Stimulated activated CD4-positive, alpha-beta T cell treated with anti-CD3 and anti-CD28 coated beads, Interleukin-4, amount 100 ng/mL, for 24 hours (primary cell): ENCODE results near the gene PDE3A.
"Not testable (repeated sequence)": the region's sequence is repeated elsewhere in the genome, so short reads cannot be mapped to it uniquely, and the experiment has no call there.

Experiments used
- DNase-seq: peaks from one replicate; pipeline ENCODE4 v3.0.0-alpha.2; 2020

The PDE3A gene

DNA sequence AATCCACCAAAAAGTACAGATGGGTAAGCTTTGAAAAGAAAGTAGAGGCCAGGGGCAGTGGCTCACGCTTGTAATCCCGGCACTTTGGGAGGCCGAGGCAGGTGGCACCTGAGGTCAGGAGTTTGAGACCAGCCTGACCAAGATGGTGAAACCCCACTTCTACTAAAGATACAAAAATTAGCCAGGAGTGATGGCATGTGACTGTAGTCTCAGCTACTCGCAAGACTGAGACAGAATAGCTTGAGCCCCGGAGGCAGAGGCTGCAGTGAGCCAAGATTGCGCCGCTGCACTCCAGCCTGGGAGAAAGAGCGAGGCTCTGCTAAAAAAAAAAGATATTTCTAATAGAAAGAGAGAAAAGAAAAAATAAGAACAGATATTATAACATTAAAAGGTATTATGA is 192.6 kb downstream of the PDE3A start:
- DNase-seq = no peak

DNA sequence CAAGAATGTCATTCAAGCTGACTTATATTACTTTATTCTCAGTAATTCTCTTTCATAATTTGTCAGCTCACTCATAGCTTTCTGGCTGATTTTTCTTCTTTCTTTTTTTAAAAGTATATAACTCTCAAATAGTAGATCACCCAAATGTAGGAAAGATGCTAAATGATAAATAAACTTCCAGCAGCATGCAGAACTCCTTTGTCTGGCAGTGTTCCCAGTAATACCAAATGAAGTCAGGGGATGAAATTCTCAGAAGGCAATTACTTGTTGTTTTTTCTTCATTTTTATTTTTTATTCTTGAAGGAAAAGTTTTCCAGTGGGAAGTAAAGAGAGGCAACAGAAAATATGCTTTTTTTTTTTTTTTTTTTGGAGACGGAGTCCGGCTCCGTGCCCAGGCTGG is 193.5 kb downstream of the PDE3A start:
- no peak for DNase-seq

DNA sequence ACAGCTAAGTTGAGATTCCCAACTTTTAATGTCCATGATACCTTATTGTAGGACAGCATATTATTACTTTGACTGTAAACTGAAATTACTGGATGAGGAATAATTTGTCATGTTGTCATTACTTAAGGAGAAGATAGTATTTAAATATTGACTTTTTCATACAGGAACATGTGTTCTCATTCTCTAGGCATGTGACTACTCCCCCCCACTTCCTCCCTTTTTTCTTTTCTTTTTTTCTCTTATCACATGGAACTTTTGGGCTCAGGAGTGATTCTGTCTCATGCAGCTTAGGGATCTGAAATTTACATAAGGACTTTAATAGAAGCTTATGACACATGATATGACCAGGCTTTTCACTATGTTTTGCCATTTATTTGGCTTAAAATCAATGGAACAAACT is 199.1 kb downstream of the PDE3A start:
- DNase-seq = no peak

DNA sequence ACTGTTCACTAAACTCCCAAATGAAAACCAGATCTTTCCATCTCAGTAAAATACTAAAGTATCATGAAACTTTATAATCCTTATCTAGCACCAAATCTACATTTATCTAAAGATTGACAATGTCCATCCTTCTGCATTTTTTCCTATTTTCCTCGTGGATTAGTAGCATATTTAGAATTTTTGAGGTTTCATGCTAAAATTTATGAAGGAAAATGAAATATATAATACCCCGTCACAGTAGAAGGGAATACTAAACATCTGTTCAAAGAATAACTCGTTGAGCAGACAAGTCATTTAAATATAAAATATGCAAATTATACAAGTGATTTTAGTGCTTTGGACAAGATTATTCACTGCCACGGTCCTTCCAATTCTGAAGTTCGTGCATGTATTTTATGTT is 204.1 kb downstream of the PDE3A start:
- DNase-seq = no peak

DNA sequence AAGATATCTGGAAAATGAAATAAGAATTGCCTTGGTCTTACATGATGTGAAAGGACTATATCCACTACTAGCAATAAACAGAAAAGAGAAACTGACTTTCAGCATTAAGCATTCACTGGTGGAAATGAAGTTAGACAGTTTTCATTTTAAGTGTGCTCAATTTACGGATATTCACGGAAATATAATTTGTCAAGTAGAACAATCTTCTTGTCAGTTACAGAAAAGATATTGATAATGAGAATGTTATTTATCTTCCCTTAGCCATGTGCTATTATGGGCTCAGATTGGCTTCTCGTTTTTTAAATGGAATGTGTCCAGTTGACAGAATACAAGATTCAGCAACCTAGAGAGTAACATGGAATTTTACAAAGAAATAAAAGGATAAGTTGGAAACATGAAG is 208.2 kb downstream of the PDE3A start:
- no peak for DNase-seq

DNA sequence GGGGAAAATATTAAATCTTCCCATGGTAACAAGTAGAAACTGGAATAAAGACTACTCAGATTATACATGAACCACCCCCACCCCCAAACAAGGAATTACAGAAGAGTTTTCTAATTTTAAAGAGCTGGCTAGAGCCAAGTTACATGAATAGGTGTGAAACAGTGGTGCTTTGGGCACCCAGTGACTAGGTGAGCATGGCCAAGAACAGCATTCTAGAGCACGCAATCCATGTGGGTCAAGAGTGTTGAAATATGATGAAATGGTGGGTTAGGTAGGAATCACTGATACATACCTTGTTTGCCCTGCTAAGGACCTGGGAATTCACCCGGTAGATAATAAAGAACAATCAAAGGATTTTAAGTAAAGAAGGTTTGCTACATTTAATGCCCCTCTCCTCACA is 208.7 kb downstream of the PDE3A start:
- no peak for DNase-seq

DNA sequence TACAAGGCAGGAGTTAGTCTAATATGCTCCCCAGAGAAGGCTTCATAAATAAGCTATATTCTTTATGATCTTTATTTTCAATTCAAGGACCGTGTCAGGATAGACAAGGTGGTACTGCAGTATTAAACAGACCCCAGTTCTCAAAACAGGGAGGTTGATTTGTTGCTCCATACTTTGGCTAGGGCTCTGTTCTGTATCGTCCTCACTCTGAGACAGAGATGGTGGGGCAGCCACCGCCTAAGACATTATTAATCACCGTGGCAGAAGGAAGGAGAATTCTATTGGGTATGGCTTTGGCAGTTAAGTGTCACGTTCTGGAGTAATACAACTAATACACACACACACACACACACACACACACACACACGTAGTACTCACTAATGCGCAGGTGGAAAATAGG is 209.8 kb downstream of the PDE3A start:
- DNase-seq = no peak

DNA sequence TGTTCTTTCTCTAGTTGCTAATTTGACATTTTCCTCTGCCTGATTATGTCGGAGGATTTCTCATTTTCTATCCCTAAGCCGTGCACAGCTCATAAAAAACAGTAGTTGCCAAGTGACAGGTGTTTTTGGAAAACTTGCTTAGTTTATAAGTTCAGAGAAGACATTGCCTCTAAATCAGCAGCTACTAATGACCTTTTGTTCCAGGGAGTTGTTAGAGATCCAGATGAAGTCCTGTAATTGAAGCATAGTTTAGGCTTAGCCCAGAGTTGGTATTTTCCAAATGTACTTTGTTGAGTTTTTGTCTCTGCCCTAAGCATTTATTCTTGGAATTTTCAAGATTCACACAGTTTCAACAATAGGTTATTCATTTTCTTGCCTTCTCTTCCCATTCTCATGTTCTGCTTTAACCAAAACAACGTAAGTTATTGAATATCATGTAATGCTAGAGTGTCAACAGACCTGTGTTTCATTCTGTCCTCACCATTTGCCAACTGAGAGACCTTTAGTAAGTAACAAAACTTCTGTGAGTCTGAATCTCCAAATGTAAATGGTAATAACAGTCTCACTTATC is 216.8 kb downstream of the PDE3A start:
- DNase-seq = no peak

DNA sequence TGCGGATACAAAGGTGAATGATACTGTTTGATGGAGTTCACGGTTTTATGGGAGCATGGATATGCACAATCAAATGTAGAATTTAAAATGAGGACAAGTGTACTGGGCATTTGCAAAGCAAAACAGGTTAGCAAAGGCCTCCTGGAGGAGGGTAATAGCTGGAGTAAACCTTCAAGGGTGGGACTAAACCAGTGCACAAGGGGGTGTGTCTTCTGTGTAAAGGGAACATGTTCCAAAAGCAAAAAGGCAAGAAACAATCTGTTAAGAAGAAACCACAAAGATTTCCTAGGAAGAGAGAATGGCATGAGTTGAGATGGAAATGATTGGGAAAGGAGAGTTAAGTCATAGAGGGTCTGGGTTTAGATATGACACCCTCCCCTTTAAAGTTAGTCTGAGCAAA is 217.6 kb downstream of the PDE3A start:
- no peak for DNase-seq

DNA sequence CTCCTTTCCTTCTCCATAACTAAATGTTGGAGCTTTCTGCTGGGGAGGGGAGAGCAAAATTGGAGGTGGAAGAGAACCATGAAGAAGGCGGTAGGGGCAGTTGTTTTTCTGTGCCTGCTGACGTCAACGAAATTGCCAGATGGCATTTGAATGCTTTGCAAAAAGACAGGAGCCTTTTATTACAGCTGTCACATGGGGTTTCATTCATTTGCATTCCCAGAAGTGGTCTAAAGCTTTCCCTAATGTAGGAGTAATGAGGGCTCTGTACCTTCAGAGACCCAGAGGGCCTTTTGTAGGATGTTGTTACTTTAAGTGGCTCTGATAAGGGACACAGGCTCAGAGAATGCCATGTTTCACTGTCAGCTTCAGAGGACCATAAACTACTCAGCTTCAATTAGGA is 219.7 kb downstream of the PDE3A start:
- DNase-seq = no peak

DNA sequence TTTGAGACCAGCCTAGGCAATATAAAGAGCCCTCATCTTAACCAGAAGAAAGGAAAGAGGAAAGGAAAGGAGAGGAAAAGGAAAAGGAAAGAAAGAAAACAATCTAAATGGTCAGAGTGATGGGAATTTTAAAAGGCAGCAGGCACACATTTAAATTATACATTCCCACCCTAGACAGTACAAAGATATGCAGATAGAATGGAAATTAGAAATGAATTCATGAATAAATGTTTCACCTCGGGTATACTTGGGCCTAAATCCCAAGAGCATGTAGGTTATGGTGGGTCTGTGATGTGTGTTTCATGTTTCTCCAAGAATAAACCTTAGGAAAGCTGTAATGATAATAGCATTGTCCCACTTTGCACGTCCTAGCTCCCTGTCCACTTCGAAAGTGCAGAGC is 222.2 kb downstream of the PDE3A start:
- no peak for DNase-seq

DNA sequence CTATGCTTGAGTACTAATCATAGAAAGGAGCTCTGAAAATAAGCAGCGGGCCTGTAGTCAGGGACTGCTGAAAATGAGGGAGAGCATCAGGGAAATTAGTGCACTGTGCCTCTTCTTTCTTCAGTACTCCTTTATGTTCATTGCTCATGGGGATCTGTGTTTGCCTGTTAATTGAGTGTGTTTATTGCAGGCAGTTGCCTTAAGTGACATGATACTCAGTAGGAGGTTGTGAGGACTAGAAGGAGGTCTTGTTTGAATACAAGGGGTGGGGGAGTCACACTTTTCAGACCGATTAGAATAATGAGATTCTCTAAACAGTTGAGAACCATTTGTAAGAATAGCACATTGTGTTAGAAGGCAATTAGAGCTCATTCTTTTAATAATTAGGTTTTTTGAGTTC is 224.2 kb downstream of the PDE3A start:
- no peak for DNase-seq

DNA sequence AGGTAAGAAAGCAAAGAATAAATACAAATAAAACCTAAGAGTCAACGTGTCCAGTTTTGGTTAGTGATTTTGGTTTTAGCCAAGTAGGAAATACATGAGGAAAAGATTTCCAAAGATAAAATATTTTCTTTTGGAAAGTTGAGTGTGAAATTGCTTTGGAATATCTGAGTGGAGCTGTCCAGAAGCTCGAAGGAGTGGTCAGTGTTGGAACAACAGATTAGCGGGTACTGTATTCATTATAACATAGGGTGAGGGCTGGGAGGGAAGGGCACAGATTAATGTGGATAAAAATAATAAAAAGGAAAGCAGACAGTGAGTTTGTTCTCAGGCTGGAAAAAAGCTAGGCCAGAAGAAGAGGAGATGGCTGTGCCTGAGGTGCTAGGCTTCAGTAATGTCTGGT is 225.3 kb downstream of the PDE3A start:
- no peak for DNase-seq

DNA sequence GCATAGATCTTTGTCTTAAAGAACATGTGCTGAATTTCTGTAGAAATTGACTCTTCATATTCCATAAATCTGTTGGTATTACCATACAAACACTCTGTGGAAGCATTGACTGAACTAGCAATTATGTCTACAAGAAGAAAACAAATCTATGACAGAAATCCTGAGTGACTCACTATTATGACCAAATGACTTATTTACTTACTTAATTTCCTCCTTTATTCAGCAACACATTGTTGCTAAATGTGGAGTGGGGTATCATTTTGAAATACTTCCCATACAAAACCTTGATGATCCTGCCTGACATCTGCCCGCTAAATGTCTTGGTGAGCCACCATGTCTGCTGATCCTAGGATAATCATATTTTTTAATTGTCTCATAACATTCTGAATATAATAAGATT is 227.7 kb downstream of the PDE3A start:
- no peak for DNase-seq

DNA sequence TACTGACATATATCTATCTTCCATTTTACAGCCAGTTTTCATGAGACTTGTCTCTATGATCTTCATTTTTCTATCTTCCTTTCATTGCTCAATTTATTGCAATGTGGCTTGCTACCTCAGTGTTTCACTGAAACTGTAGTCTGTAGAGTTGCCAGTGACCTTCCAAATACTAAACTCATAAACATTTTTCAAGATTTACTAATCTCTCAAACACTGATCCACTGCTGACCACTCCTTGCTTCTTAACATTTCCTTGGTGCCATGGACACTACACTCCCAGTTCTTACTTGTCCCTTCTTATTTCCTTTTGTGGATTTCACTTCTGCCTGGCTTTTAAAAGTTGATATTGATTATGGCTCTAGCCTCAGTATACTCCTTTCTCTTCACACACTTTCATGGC is 231.4 kb downstream of the PDE3A start:
- DNase-seq = no peak

DNA sequence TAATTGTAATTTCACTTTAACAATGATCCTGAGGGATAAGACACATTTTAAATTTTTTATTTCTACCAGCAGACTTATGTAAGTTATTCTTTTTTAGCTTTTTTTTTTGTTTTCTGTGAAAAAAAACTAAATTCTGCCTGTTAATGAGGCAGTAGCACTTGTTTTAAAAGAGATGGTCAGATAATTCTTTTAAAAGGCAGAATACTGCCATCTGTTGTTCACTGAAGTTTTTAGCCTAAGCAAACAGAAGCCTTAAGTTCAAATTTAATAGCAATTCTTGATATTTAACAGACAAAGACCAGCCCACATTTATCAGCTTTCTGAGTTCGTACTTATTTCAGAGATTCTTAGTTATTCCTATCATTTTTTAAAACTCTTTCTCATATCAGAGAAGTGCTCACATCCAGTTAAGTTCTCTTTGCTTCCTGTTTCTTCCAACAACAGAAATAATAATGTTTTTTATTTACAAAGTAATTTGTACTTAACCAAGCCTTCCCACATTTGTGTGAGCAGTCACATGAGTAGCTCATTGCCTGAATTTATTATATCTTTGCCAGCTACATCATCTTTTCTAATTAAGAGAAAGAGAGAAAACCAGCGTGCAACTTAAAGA is 233.4 kb downstream of the PDE3A start:
- DNase-seq = no peak

DNA sequence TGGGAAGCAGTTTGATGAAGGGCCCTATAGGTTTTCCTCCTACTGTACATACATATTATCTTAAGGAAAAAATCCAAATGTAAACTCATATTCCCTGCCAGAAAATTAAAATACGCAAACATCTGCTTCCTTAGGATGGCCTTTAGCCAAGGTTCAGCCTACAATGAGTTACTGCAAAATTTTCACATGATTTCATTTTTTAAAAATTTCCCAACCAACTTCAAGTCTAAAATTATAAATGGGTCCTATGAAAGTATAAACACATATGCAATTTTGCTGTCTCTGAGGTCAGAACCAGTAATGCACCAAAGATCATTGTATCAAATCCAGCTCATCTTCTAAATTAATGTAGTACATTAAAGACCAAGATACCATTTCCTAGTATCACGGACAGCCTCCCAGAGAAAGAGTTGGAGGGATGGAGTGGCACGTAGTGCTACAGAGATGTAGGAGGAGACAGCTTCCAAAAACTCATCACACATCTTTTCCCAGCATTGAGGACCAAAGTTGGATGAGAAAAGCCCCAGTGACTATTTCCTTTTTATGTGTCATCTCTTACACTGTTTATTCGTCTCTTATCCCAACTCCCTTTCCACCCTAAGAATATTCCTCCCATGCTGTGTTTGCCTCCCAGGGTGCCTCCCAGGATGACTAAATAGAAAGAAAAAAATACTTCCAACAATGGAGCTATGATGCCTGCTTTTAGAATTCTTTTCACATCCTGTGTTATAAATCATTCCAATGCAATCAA is 234.5 kb downstream of the PDE3A start:
- no peak for DNase-seq

DNA sequence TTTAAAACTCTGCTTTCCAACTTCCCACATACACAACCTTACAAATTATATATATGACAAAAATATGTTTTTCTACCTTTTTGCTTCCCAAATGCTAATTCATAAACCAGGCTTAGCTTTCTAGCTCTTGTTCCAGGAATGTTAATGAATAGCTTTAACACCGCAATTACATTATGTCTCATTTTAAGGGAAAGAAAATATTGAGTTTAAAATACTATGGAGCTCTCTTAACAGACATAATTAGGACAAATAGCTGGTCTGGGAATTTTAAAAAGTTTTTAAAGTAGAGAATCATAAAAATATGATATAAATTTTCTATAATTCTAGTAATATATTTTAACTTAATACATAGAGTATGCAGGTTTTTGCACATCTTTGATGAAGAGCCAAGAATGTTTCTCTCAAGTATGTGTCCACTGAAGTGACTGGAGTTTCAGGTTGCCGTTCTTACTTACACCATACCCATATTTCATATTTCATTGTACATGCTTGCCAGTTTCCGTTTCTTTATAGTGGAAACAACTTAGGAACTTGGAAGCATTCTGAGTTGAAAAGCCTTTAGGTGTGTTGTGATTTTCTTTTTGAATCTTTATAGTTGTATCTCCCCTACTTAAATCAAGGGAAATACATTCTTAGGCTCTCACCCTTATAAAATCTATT is 236.2 kb downstream of the PDE3A start:
- no peak for DNase-seq

DNA sequence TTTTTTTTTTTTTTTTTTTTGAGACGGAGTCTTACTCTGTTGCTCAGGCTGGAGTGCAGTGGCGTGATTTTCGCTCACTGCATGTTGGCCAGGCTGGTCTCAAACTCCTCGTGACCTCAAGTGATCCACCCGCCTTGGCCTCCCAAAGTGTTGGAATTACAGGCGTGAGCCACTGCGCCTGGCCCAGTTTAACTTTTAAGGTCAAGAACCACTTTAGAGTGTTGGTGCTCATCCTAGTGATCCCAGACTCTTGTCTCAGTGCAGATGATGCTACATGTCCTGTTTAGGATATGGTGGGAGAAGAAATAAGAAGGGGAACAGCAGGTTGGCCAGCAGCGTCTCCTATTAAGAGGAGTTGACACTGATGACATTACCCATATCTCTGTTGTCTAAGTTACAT is 246.7 kb downstream of the PDE3A start:
- not testable (repeated sequence) for DNase-seq

DNA sequence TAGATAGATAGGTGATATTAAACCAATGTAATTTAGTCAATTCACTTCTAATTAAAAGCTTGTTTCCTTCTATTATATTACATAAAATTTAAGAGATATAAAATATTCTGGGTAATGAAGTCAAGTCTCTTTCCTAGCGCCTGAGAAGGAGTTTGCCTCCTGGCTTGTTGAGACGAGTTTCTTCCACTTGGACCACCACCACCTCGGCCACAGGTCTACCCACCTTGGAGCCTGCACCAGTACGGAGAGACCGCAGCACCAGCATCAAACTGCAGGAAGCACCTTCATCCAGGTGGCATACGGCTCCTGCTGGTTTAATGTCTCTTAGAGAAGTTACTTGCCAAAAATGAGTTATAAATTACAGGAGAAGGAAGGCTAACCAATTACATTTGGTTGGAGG is 247.8 kb downstream of the PDE3A start:
- no peak for DNase-seq

DNA sequence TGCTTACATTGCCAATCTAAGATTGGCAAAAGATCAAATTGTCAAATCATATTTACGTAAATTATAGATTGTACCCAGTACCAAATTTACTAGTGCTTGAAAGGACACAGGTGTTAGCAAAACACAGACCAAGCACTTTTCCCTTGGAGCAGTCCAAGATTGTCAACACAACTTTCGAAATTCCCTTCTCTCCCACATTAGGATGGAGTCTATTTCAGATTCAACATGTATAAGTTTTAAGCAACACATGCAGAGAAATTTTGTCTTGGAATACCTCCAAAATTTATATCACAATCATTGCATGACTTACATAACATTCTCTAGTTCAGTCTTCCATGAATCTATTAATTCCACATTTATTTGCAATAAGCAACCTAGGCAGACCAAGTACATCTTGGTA is 251.9 kb downstream of the PDE3A start:
- no peak for DNase-seq

DNA sequence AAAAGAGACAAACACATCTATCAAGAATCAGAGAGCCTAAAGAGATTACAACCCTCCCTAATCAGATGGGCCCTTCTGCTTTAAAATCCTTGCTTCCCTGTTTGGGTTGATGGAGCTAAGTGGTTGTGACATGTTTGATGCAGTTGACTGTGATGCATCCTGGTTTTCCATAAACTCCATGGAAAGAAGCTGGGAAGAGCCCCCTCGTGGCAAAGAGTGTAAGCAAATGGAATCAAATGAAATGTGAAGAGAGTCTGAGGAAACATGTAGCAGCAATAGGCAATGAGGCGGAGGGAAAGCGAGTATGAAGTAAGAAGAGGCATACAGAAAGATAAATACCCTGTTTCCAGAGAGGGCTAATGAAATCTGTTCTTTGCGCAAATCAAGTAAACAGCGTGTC is 256.4 kb downstream of the PDE3A start:
- DNase-seq = no peak

DNA sequence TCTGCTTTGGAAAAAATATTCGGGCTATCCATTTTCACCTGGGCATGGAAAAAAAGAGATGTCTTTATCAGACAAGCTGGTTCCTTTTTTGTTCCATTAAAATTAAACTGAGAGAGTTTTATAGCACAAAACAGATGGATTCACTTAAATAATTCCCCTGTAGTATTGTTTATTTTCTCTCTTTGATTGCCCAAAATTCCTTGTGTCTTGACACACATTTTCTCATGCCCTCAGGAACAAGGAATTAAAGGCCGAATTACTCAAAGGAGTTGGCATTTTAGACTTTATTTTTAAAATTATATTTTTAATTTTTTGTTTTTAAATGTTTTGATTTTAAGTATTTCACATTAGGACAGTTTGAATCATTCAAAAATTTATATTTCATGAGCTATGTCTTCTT is 257.2 kb downstream of the PDE3A start:
- DNase-seq = no peak

DNA sequence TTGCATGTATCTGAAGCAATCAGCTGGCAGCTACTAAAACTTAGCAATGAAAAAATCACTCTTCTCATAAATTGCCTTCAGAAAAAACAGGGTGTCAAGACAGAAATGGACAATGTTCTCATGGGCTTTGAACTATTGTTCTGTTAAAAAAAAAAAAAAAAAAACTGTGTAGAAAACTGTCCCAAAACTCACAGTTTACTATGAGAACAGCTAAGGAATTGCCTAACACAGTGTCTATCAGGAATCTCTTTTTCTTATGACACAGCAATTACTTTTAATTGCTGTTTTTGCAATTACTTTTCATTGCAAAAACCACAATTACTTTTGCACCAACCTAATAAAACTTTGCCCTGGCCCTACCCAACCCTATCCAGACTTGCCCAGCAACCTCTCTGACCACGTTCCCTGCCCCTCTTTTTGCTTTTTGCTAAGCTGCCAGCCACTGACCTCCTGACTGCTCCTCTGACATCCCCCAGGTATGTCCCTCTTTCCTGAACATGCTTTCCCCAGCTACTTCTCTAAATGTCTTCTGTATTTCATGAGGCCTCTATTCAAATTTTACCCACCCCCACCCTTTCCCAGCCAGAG is 258.8 kb downstream of the PDE3A start:
- DNase-seq = no peak
